ENCODE data around the gene LIPK. TPM values are rescaled to one million over a fixed set of nuclear protein-coding genes. Genes with fewer than 3 reads are reported as not detected.

LIPK gene
- total and polyA plus RNA-seq, 4 donors = not detected

DNA sequence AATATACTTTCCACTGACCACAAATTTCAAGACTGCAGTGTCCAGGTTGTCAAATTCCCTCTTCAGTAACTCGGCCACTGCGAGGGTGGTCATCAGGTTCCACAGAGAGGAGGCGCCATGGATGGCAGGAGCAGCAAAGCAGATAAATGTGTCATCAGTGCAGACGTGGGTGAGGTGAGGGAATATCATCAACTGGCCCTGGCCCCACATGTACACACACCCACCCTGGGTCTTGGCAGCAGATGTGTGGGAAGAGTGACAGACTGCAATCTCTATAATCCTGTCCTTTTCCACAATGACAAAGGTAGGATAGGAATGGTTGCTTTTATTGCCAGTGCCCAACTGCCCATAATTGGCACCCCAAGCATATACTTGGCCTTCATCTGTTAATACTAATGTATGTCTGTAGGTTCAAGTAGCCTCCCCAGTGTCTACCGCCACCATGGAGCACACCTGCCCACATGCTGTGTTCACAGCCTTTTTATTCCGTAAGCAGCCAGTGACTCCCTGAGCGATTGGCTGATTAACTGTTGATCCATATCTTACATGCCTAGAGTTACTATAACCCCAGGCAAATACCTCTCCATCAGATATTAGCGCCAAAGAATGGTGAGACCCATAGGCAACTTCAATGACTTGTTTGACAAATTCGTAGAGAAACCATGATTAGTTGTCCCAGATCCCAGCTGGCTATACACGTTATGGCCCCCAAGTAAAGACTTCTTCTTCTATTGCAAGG is 80.2 kb downstream of the LIPK start:
- ATAC-seq (ENCODE audit: insufficient read depth, low FRiP score) (no peak), DNase-seq (no peak)
- WGBS, 2 donors = 92 to 94% methylated on average over 10 of the region's 10 CpGs
- H3K27ac ChIP-seq (ENCODE audit: low read depth in 1 of 2, low read length in 1 of 2) = no peak overlapping the region
- no peaks in the 10 kb centered on the region for H3K36me3 ChIP-seq (ENCODE audit: control insufficient read depth in 4 of 4, insufficient read depth in 4 of 4, low read length in 4 of 4)
- no peaks in the 10 kb centered on the region for H3K9me3 ChIP-seq (ENCODE audit: control insufficient read depth in 4 of 4, insufficient read depth in 3 of 4, low read length in 3 of 4)
- H3K9ac ChIP-seq (ENCODE audit: insufficient read depth in 1 of 2, low read length in 2 of 2) = no peak overlapping the region
- no peaks in the 10 kb centered on the region for H3K4me1 ChIP-seq (ENCODE audit: control insufficient read depth in 5 of 5, insufficient read depth in 5 of 5, low read length in 5 of 5)
- TF ChIP-seq, protein P1, sequence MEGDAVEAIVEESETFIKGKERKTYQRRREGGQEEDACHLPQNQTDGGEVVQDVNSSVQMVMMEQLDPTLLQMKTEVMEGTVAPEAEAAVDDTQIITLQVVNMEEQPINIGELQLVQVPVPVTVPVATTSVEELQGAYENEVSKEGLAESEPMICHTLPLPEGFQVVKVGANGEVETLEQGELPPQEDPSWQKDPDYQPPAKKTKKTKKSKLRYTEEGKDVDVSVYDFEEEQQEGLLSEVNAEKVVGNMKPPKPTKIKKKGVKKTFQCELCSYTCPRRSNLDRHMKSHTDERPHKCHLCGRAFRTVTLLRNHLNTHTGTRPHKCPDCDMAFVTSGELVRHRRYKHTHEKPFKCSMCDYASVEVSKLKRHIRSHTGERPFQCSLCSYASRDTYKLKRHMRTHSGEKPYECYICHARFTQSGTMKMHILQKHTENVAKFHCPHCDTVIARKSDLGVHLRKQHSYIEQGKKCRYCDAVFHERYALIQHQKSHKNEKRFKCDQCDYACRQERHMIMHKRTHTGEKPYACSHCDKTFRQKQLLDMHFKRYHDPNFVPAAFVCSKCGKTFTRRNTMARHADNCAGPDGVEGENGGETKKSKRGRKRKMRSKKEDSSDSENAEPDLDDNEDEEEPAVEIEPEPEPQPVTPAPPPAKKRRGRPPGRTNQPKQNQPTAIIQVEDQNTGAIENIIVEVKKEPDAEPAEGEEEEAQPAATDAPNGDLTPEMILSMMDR (IDR thresholded peaks at IDR 0.05; ENCODE audit: control extremely low read depth, extremely low read depth) = no peak
- H3K27me3 ChIP-seq (ENCODE audit: control insufficient read depth in 3 of 3, insufficient read depth in 3 of 3, low read length in 2 of 3) = no peaks in the 10 kb centered on the region
- H3K4me3 ChIP-seq = no peak overlapping the region

DNA sequence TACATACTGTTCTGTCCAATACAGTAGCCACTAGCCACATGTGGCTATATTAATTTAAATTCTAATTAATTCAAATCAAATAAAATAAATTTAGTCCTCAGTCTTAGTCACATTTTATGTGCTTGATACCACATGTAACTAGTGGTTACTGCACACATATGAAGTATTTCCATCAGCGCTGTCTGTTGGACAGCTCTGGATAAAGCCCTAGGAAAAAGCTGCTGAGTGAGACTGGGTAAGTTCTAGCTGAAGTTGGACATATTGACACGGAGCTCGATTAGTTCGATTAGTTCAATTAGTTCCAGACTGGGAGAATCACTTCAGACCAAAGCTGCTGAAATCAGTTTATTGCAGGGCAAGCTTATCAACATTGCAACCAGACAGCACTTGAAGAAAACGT is 81.4 kb downstream of the LIPK start:
- H3K4me3 ChIP-seq = no peak overlapping the region
- H3K36me3 ChIP-seq (ENCODE audit: control insufficient read depth in 4 of 4, insufficient read depth in 4 of 4, low read length in 4 of 4) = no peaks in the 10 kb centered on the region
- WGBS, 2 donors = 85 to 91% methylated on average over 5 of the region's 5 CpGs
- H3K4me1 ChIP-seq (ENCODE audit: control insufficient read depth in 5 of 5, insufficient read depth in 5 of 5, low read length in 5 of 5) = no peaks in the 10 kb centered on the region
- TF ChIP-seq, protein P1 (IDR thresholded peaks at IDR 0.05; ENCODE audit: control extremely low read depth, extremely low read depth) = no peak
- H3K9ac ChIP-seq (ENCODE audit: insufficient read depth in 1 of 2, low read length in 2 of 2) = no peak overlapping the region
- DNase-seq = peak in 1 of 3 donors; percentile 32
- no peaks in the 10 kb centered on the region for H3K9me3 ChIP-seq (ENCODE audit: control insufficient read depth in 4 of 4, insufficient read depth in 3 of 4, low read length in 3 of 4)
- no peak for ATAC-seq (ENCODE audit: insufficient read depth, low FRiP score)
- H3K27ac ChIP-seq (ENCODE audit: low read depth in 1 of 2, low read length in 1 of 2) = no peak overlapping the region
- H3K27me3 ChIP-seq (ENCODE audit: control insufficient read depth in 3 of 3, insufficient read depth in 3 of 3, low read length in 2 of 3) = no peaks in the 10 kb centered on the region

DNA sequence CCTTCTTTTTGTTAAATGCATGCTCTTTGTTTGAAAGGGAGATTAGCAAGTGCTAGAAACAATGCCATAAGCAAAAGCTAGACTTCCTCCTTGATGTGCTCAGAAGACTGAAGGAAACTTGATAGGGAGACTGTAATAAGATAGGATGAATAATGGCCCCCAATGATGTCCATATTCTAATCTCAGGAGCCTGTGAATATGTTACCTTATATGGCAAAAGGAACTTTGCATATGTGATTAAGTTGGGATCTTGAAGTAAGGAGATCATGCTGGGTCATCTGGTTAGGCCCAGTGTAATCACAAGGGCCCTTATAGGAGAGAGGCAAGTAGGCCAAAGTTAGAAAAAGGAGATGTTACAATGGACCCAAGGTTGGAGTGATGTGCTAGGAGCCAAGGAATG is 82.9 kb downstream of the LIPK start:
- H3K27me3 ChIP-seq (ENCODE audit: control insufficient read depth in 3 of 3, insufficient read depth in 3 of 3, low read length in 2 of 3) = no peaks in the 10 kb centered on the region
- H3K36me3 ChIP-seq (ENCODE audit: control insufficient read depth in 4 of 4, insufficient read depth in 4 of 4, low read length in 4 of 4) = no peaks in the 10 kb centered on the region
- no peak overlapping the region for H3K4me3 ChIP-seq
- no peak overlapping the region for H3K27ac ChIP-seq (ENCODE audit: low read depth in 1 of 2, low read length in 1 of 2)
- no peak overlapping the region for H3K9ac ChIP-seq (ENCODE audit: insufficient read depth in 1 of 2, low read length in 2 of 2)
- DNase-seq (no peak), ATAC-seq (ENCODE audit: insufficient read depth, low FRiP score) (no peak)
- TF ChIP-seq, protein P1 (IDR thresholded peaks at IDR 0.05; ENCODE audit: control extremely low read depth, extremely low read depth) = no peak
- H3K4me1 ChIP-seq (ENCODE audit: control insufficient read depth in 5 of 5, insufficient read depth in 5 of 5, low read length in 5 of 5) = peaks cover 0 to 3% (median 0%) of the 10 kb centered on the region in 5 donors
- H3K9me3 ChIP-seq (ENCODE audit: control insufficient read depth in 4 of 4, insufficient read depth in 3 of 4, low read length in 3 of 4) = no peaks in the 10 kb centered on the region

DNA sequence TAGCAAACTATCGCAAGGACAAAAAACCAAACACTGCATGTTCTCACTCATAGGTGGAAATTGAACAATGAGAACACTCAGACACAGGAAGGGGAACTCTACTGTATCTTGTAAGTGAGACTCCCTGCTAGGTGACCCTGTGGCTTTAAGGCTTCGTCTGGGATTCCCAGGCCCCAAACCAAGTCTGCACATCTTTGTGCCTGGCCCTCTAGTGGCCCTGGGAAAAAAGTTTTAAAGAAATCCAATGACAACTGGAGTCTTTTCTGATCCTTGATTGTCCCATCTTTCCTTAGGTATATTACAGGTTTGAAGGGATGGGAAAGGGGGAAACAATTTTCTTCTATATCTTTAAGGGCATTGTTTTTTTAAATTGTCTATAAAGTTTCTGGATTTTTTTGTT is 85.9 kb downstream of the LIPK start:
- peaks cover 0 to 6% (median 0%) of the 10 kb centered on the region in 5 donors for H3K4me1 ChIP-seq (ENCODE audit: control insufficient read depth in 5 of 5, insufficient read depth in 5 of 5, low read length in 5 of 5)
- TF ChIP-seq, protein P1 (IDR thresholded peaks at IDR 0.05; ENCODE audit: control extremely low read depth, extremely low read depth) = no peak
- H3K4me3 ChIP-seq = no peak overlapping the region
- no peak overlapping the region for H3K27ac ChIP-seq (ENCODE audit: low read depth in 1 of 2, low read length in 1 of 2)
- no peak overlapping the region for H3K9ac ChIP-seq (ENCODE audit: insufficient read depth in 1 of 2, low read length in 2 of 2)
- no peak for ATAC-seq (ENCODE audit: insufficient read depth, low FRiP score)
- 55 to 56% methylated on average over 2 of the region's 2 CpGs for WGBS, 2 donors
- no peaks in the 10 kb centered on the region for H3K36me3 ChIP-seq (ENCODE audit: control insufficient read depth in 4 of 4, insufficient read depth in 4 of 4, low read length in 4 of 4)
- DNase-seq = peak in 2 of 3 donors; percentile 19 to 24
- H3K9me3 ChIP-seq (ENCODE audit: control insufficient read depth in 4 of 4, insufficient read depth in 3 of 4, low read length in 3 of 4) = no peaks in the 10 kb centered on the region
- no peaks in the 10 kb centered on the region for H3K27me3 ChIP-seq (ENCODE audit: control insufficient read depth in 3 of 3, insufficient read depth in 3 of 3, low read length in 2 of 3)

Measured in lung (tissue), 12 donors.